Stimulated activated naive CD4-positive, alpha-beta T cell (primary cell): ENCODE measurements around the gene ADO.

Experiments
- DNase-seq, 6 experiments: peaks; one replicate each; lab custom pipeline; 2025; lab: John Stamatoyannopoulos, UW

ADO gene

DNA sequence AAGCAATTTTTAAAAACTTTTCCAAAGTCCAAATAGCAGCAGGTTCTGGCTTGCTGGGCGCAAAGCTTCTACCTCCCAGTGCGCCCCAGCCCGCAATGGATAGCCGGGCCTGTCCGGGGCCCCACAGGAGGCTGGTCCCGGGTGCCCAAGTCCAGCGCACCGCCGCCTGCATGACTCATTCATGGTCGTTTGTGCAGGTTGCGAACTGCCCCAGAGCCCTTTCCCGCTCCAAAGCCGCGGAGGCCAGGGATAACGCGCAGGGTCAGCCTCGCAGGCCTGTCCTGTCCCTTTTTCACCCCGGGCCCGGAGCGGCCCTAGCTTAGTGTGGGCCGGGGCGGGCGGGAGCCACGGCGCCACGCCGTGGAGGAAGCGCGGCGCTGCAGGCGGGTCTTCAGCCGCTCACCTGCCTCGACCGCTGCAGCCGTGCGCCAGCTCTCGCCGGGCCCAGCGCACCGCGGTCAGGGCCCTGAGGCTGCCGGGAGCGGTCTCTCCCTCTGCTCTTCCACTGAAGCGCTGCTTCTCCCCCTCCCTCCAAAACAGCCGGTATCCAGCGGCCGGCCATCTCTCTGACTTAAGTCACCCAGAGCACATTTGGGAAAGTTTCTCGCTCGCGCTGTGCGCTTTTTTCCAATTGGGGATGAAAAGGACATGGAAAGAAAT, 13.4 kb downstream of the ADO start:
- DNase-seq, result peak in 5 of 6 experiments; percentile 30 to 64 (median 53)

- peak in 4 of 6 experiments; percentile 34 to 62 (median 42) for DNase-seq
Measured at GRCh38 chr10:62818426-62819011, 14.0 kb downstream of the ADO start.

DNA sequence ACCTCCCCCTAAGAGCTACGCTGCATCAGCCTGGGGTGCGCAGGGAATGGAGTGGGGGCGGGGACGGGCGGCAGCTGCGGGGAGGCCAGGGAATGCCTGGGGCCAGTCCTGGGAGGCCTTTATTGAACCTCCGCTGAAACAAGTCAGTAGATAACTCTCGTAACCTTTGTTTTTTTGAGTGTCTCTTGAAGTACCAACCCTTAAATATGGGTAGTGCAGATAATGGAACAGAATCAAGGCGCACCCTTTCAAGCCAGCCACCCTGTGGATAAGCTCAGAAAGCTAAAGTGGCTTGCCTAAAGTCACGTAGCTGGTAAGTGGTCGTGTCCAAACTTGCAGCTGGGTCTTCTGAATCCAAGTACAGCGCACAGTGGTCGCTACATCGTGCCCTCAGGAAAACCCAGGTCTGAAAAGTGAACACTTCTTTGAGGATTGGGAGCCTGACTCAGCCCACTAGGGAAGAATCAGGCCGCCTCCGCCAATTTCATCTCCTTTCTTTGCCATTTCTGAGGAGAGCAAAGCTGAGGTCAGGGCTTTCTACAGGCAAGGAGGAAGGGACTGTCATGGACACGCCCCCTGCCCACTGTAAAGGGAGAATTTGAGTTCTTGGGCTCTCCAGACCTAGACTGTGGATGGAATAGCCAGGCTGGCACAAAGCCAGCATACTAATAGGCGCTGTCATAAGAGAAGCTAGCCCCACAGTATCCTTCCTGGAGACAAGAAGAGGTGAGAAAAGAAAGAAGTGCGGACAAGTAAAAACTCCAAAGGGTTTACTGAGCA, 14.8 kb downstream of the ADO start:
- DNase-seq, result peak in 1 of 6 experiments; percentile 13

- no peak for DNase-seq
Measured at GRCh38 chr10:62820586-62820985, 16.1 kb downstream of the ADO start.

GRCh38 chr10:62826273-62826672, 21.8 kb downstream of the ADO start:
- no peak for DNase-seq

DNA sequence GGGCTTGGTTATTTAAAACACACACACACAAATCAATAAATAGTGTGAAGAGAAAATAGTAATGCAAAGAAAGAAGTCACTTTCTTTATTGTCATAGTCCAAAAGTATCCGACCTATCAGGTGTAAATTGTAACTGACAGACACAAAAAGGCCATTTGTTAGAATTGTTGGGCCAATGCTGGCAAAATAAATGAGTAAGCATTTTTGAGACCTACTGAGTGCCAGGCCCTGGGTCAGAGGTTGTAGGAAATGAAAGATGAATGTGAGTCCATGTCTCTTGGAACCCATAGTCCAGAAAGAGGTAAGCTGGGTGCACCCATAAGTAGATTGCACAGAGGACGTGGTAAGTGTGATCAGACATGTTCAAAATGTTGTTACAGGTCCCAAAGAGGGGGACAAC, 25.1 kb downstream of the ADO start:
- no peak for DNase-seq

DNA sequence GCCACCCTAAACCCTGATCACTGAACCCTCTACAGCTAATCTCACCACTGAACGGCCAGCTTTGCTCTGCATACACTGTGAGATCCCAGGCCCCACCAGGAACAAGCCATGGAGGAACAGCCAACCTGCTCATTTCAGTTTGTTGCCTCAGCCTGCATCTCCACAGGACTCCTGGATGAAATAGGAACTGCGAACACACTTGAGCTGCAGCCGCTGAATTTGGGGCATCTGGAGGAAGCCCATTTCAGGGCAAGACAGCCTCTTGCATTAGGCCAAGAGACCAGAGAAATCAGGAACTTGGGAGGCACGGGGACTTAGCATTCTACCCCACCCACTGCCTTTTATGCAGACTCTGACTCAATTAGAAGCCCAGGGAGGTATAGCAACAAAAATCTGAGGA, 26.2 kb downstream of the ADO start:
- DNase-seq, result no peak

- no peak for DNase-seq
Measured at GRCh38 chr10:62831346-62831745, 26.8 kb downstream of the ADO start.

DNA sequence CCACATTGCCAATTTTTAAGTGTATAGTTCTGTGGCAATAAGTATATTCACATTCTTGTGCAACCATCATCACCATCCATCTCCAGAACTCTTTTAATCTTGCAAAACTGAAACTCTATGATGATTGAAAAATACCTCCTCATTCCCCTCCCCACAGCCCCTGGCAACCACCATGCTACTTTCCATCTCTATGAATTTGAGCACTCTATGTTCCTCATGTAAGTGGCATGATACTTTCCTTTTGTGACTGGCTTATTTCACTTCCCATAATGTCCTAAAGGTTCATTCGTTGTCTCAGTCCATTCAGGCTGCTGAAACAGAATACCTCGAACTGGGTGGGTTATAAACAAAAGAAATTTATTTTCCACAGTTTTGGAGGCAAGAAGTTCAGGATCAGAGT, 35.1 kb downstream of the ADO start:
- no peak for DNase-seq

DNA sequence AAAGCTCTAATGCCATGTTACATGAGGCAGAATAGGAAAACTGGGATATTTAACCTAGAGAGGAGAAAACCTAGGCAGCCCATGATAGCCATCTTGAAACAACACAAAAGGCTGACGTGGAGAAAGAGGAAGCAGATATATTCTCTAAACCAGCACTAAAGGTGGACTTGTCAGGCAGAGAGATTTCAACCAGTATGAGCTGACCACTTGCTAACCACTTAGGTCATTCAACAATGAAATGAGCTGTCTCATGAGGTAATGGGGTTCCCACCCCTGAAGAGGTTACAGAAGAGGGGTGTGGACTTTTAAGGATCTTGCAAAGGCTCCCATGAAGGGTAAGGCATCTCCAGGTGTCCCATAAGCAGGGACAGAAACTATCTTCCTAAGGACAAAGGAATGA, 38.5 kb downstream of the ADO start:
- DNase-seq, result no peak

- DNase-seq, result no peak
Measured at GRCh38 chr10:62843600-62843999, 39.1 kb downstream of the ADO start.

- DNase-seq, result no peak
Measured at GRCh38 chr10:62844280-62845011, 39.9 kb downstream of the ADO start.

- DNase-seq, result no peak
Measured at GRCh38 chr10:62847433-62847832, 42.9 kb downstream of the ADO start.

DNA sequence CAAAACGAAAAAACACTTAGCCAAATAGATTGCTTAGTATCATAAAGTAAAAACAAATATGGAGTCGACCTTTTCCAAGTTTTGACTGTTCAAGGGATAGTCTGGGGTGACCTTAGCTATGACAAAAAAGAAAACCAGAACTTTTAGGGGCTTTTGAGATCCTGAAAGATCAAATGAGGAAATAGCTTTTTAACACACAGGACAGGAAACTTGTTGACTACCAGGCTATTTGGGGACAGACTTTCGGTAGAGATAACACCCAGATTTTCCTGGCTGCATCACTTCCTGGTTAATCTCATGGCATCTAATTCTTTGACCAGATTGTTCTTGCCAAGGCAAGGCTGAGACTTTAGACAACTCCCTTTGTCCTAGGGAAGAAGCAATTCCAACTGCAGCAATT, 46.1 kb downstream of the ADO start:
- DNase-seq, result no peak

GRCh38 chr10:62851442-62851841, 46.9 kb downstream of the ADO start:
- DNase-seq, result no peak

GRCh38 chr10:62852961-62853702, 48.6 kb downstream of the ADO start:
- DNase-seq, result no peak

DNA sequence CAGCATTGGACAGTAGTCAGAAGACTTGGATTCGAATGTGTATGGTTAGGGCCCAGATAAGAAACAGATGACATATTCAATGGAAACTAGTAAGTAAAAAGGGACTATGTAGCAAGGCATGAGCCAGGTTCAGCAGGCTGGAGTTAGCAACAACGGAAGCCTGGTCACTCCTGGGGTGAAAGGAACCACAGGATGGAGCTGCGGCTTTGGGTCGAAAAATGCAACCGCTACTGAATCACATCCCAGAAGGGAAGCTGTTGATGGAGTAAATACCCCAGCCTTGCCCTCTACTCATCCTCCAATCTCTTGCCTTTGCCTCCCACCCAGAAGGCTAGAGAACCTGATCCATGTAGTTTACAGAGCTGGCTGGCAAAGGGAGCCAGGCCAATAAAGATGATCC, 49.2 kb downstream of the ADO start:
- DNase-seq, result no peak

DNA sequence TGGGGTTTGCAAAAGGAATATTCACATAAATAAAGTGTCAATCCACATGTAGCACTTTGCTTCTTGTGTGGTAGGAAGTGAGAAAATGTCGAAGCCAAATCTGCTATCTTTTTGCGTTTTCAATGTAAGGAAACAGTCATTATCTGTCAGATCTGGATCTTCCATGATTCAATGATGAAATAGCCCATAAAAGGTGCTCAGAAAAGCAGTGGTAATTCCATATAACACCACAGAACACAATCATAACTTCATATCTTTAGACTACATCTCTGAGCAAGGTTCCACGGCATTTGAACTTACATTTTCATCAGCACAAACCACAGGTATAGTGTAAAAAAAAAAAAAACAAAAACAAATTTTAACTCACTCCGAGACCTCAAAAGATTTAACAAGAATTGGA, 51.5 kb downstream of the ADO start:
- no peak for DNase-seq
